22Rv1 (cell line): ENCODE measurements around the gene VPS35L.

Source experiments
- CTCF ChIP-seq: fragments of 450-650 bp; IDR thresholded peaks from 2 replicates; pipeline ENCODE4 v1.5.1; 2017; ENCODE audit warnings: mild to moderate bottlenecking
- ZFX ChIP-seq: fragments of 450-650 bp; IDR thresholded peaks from 2 replicates; pipeline ENCODE4 v1.6.1; 2017; ENCODE audit warnings: antibody characterized with exemption, borderline replicate concordance

GRCh38 chr16:19563377-19563776 lies 7.9 kb downstream of the VPS35L start:
- TF ChIP-seq CTCF = no peak
- TF ChIP-seq ZFX = no peak
